Coronary artery (tissue), 2 donors: ENCODE data around the gene QSER1.

Experiments
- DNase-seq: peaks from one replicate; pipeline ENCODE4 v3.0.0-alpha.2; 2017; ENCODE audit warnings: low spot score
- H3K27ac ChIP-seq, 2 donors: fragments of 200-600 bp; sonication (generic); one replicate each; pipeline ENCODE4 v1.5.1; 2016 to 2019
- H3K4me3 ChIP-seq: fragments of 200-600 bp; sonication (generic); 2 replicates; pipeline ENCODE4 v1.5.1; 2016; ENCODE audit warnings: mild to moderate bottlenecking, moderate library complexity
- TF ChIP-seq, protein P1 (sequence below): fragments of 200-600 bp; sonication (generic); IDR thresholded peaks from one replicate; pipeline ENCODE4 v1.5.1; 2019; ENCODE audit warnings: antibody characterized with exemption

The QSER1 gene

GRCh38 chr11:32895471-32895870 is 2.9 kb downstream of the QSER1 start:
- no peak overlapping the region for H3K4me3 ChIP-seq
- TF ChIP-seq, protein P1, sequence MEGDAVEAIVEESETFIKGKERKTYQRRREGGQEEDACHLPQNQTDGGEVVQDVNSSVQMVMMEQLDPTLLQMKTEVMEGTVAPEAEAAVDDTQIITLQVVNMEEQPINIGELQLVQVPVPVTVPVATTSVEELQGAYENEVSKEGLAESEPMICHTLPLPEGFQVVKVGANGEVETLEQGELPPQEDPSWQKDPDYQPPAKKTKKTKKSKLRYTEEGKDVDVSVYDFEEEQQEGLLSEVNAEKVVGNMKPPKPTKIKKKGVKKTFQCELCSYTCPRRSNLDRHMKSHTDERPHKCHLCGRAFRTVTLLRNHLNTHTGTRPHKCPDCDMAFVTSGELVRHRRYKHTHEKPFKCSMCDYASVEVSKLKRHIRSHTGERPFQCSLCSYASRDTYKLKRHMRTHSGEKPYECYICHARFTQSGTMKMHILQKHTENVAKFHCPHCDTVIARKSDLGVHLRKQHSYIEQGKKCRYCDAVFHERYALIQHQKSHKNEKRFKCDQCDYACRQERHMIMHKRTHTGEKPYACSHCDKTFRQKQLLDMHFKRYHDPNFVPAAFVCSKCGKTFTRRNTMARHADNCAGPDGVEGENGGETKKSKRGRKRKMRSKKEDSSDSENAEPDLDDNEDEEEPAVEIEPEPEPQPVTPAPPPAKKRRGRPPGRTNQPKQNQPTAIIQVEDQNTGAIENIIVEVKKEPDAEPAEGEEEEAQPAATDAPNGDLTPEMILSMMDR, result no peak
- no peak overlapping the region for H3K27ac ChIP-seq
- no peak for DNase-seq

GRCh38 chr11:32897103-32897502 is 4.5 kb downstream of the QSER1 start:
- Histone ChIP-seq H3K4me3 (no peak overlapping the region), H3K27ac (no peak overlapping the region)
- TF ChIP-seq, protein P1, result no peak
- DNase-seq, result no peak

- TF ChIP-seq, protein P1, result no peak
- Histone ChIP-seq H3K4me3 (no peak overlapping the region), H3K27ac (no peak overlapping the region)
- DNase-seq, result no peak
These were observed 6.8 kb downstream of the QSER1 start for GRCh38 chr11:32899438-32899837.

GRCh38 chr11:32902089-32902665 is 9.6 kb downstream of the QSER1 start:
- TF ChIP-seq, protein P1, result no peak
- DNase-seq, result no peak
- no peak overlapping the region for H3K27ac ChIP-seq
- no peak overlapping the region for H3K4me3 ChIP-seq

- Histone ChIP-seq H3K4me3 (no peak overlapping the region), H3K27ac (no peak overlapping the region)
- TF ChIP-seq, protein P1, result no peak
- no peak for DNase-seq
These were observed 12.5 kb downstream of the QSER1 start for GRCh38 chr11:32905028-32905667.

DNA sequence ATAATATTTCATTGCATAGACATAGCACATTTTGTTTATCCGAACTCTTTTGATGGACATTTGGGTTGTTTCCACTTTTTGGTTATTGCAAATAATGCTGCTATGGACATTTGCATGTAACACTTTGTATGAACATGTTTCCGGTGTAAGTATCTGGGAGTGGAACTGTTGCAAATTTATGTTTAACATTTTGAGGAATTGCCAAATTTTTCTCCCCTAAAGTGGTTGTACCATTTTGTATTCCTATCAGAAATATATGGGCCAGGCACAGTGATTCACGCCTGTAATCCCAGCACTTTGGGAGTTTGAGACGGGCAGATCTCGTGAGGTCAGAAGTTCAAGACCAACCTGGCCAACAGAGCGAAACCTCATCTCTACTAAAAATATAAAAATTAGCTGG is 16.0 kb downstream of the QSER1 start:
- Histone ChIP-seq H3K27ac (no peak overlapping the region), H3K4me3 (no peak overlapping the region)
- TF ChIP-seq, protein P1, result no peak
- DNase-seq, result no peak

- H3K27ac ChIP-seq, result no peak overlapping the region
- TF ChIP-seq, protein P1, result no peak
- no peak overlapping the region for H3K4me3 ChIP-seq
- DNase-seq, result no peak
These were observed 18.8 kb downstream of the QSER1 start for GRCh38 chr11:32911413-32911812.
